ENCODE results near the gene ACCS. TPM values are rescaled to one million over a fixed set of nuclear protein-coding genes. Genes with fewer than 3 reads are reported as not detected.

The ACCS gene
- total and polyA plus RNA-seq, 9 of the 15 experiments (the other 6 are each of a cell fraction or from before 2014, with no cell fraction given) = 4.2 to 25.9 (median 16.3) TPM

GRCh38 chr11:44110231-44110679, 44.2 kb downstream of the ACCS start (continued):
- TF ChIP-seq, protein P1, sequence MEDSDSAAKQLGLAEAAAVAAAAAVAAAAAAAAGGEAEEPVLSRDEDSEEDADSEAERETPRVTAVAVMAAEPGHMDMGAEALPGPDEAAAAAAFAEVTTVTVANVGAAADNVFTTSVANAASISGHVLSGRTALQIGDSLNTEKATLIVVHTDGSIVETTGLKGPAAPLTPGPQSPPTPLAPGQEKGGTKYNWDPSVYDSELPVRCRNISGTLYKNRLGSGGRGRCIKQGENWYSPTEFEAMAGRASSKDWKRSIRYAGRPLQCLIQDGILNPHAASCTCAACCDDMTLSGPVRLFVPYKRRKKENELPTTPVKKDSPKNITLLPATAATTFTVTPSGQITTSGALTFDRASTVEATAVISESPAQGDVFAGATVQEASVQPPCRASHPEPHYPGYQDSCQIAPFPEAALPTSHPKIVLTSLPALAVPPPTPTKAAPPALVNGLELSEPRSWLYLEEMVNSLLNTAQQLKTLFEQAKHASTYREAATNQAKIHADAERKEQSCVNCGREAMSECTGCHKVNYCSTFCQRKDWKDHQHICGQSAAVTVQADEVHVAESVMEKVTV (CRISPR knock-in tag; IDR thresholded peaks at IDR 0.05) = peak; percentile 26; the same call in 1 of the 2 replicates
- TF ChIP-seq NFE2L1 (tag; IDR thresholded peaks at IDR 0.05; ENCODE audit: borderline replicate concordance, low read depth) (no peak), STAG1 (CRISPR knock-in tag; IDR thresholded peaks at IDR 0.05; ENCODE audit: borderline replicate concordance) (peak; percentile 47; the same call in 1 of the 2 replicates), CEBPG (CRISPR knock-in tag; IDR thresholded peaks at IDR 0.05) (no peak), CEBPG (tag; conservative IDR thresholded peaks at IDR 0.05 in 1 of 2, IDR thresholded peaks at IDR 0.05 in 1 of 2) (no peak), DLX4 (CRISPR knock-in tag; IDR thresholded peaks at IDR 0.05) (no peak), NCOA6 (IDR thresholded peaks at IDR 0.05) (no peak), MCM5 (IDR thresholded peaks at IDR 0.05; ENCODE audit: low read depth) (no peak), RAD21 (CRISPR knock-in tag; conservative IDR thresholded peaks at IDR 0.05 in 1 of 2, IDR thresholded peaks at IDR 0.05 in 1 of 2) (peak; percentile 72 to 75), TBL1XR1 (IDR thresholded peaks at IDR 0.05; ENCODE audit: low read length in 2 of 2) (no peak), MAZ (CRISPR knock-in tag; conservative IDR thresholded peaks at IDR 0.05 in 1 of 2, IDR thresholded peaks at IDR 0.05 in 1 of 2) (0 out of 4 replicates have a peak, but pooled peaks of 1 of the 2 experiments have one; percentile 27), KAT7 (CRISPR knock-in tag; IDR thresholded peaks at IDR 0.05; ENCODE audit: borderline replicate concordance) (no peak), REST (IDR thresholded peaks at IDR 0.05; ENCODE audit: borderline replicate concordance) (peak; percentile 70), REST (CRISPR knock-in tag; IDR thresholded peaks at IDR 0.05; ENCODE audit: low read depth) (no peak), NR3C1 (CRISPR knock-in tag; IDR thresholded peaks at IDR 0.05) (no peak), NR2C2 (CRISPR knock-in tag; IDR thresholded peaks at IDR 0.05) (no peak), NR2C2 (tag; IDR thresholded peaks at IDR 0.05) (no peak), FOXA3 (CRISPR knock-in tag; conservative IDR thresholded peaks at IDR 0.05 in 1 of 2, IDR thresholded peaks at IDR 0.05 in 1 of 2) (no peak), SPI1 (IDR thresholded peaks at IDR 0.05; ENCODE audit: borderline replicate concordance, low read depth, low read length) (0 out of 2 replicates have a peak, but pooled peaks have one; percentile 19)
